PC-3 (cell line): ENCODE results near the gene KLHL14. TPM values are rescaled to one million over a fixed set of nuclear protein-coding genes. Genes with fewer than 3 reads are reported as not detected.

Experiments
- ATAC-seq: fragments of 200-7000 bp; cut with Tn5 transposase; 2 replicates; pipeline ENCODE4 v1.9.1; 2020; ENCODE audit warnings: mild to moderate bottlenecking, moderate library complexity
- BruUV-seq: library from RNA; stranded (reverse); fragments of 400-500 nt; replicated peaks from 2 replicates; lab custom pipeline; 2021; lab: Mats Ljungman, UMichigan
- CTCF ChIA-PET: fragments of 300-600 bp; sonication (Branson Sonifier 250); formaldehyde crosslinking; loops from one replicate; lab custom pipeline; 2022; ENCODE audit warnings: antibody characterized with exemption; lab: Charles Lee
- POLR2A ChIA-PET: fragments of 300-600 bp; sonication (Branson Sonifier 250); formaldehyde crosslinking; loops from one replicate; lab custom pipeline; 2022; ENCODE audit warnings: antibody characterized with exemption; ENCODE audit not compliant: unreplicated experiment; lab: Charles Lee
- DNase-seq: peaks from one replicate; pipeline ENCODE4 v3.0.0-alpha.2; 2015
- H2AFZ ChIP-seq: fragments of 300-600 bp; sonication (generic); 2 replicates; pipeline ENCODE4 v1.6.0; 2016; ENCODE audit warnings: antibody characterized with exemption, low read length
- H3F3A ChIP-seq: fragments of 300-600 bp; sonication (generic); one replicate; pipeline ENCODE4 v1.6.0; 2017; ENCODE audit warnings: antibody characterized with exemption, low read length, control low read depth, mild to moderate bottlenecking; ENCODE audit not compliant: unreplicated experiment
- H3K27ac ChIP-seq: fragments of 300-600 bp; sonication (generic); 2 replicates; pipeline ENCODE4 v1.5.1; 2016; ENCODE audit warnings: mild to moderate bottlenecking, low read length
- H3K27me3 ChIP-seq: fragments of 300-600 bp; sonication (generic); 2 replicates; pipeline ENCODE4 v1.6.1; 2016; ENCODE audit warnings: low read length, mixed read lengths
- H3K36me3 ChIP-seq: fragments of 300-600 bp; sonication (generic); 2 replicates; pipeline ENCODE4 v1.6.1; 2016; ENCODE audit warnings: low read depth, mixed run types, low read length, mixed read lengths
- H3K4me1 ChIP-seq: fragments of 300-600 bp; sonication (generic); 2 replicates; pipeline ENCODE4 v1.5.1; 2016; ENCODE audit warnings: low read length; ENCODE audit not compliant: insufficient read depth
- H3K4me2 ChIP-seq: fragments of 300-600 bp; sonication (generic); 2 replicates; pipeline ENCODE4 v1.6.0; 2016; ENCODE audit warnings: low read length
- H3K4me3 ChIP-seq: fragments of 300-600 bp; sonication (generic); 2 replicates; pipeline ENCODE4 v1.5.1; 2016; ENCODE audit warnings: mild to moderate bottlenecking, low read length, mixed read lengths
- H3K79me2 ChIP-seq: fragments of 300-600 bp; sonication (generic); 2 replicates; pipeline ENCODE4 v1.6.1; 2017; ENCODE audit warnings: low read length, mixed read lengths
- H3K9ac ChIP-seq: fragments of 300-600 bp; sonication (generic); 2 replicates; pipeline ENCODE4 v1.6.0; 2016; ENCODE audit warnings: mild to moderate bottlenecking, low read length
- H3K9me2 ChIP-seq: fragments of 300-600 bp; sonication (generic); replicated peaks from 2 replicates; pipeline ENCODE4 v1.6.1; 2016; ENCODE audit warnings: mixed run types, low read length, mixed read lengths
- H3K9me3 ChIP-seq: fragments of 300-600 bp; sonication (generic); 2 replicates; pipeline ENCODE4 v1.6.1; 2016; ENCODE audit warnings: low read length, mixed read lengths
- H4K20me1 ChIP-seq: fragments of 300-600 bp; sonication (generic); 2 replicates; pipeline ENCODE4 v1.6.1; 2016; ENCODE audit warnings: low read length, mixed read lengths
- CTCF ChIP-seq: fragments of 300-600 bp; sonication (generic); conservative IDR thresholded peaks from 2 replicates; pipeline ENCODE4 v1.5.1; 2017; ENCODE audit warnings: antibody characterized with exemption, low read depth, mild to moderate bottlenecking, low read length
- EZH2 ChIP-seq: fragments of 300-600 bp; sonication (generic); IDR thresholded peaks from one replicate; pipeline ENCODE4 v1.6.1; 2017; ENCODE audit warnings: antibody characterized with exemption, mild to moderate bottlenecking, low read length; ENCODE audit not compliant: unreplicated experiment
- EZH2phosphoT487 ChIP-seq: fragments of 300-600 bp; sonication (generic); IDR thresholded peaks from 2 replicates; pipeline ENCODE4 v1.6.1; 2018; ENCODE audit warnings: mild to moderate bottlenecking, antibody characterized with exemption, low read length, borderline replicate concordance
- intact Hi-C: fragments of 100-400 bp; cut with micrococcal nuclease; formaldehyde crosslinking; loops from 2 replicates; pipeline ENCODE4 v1.9.0; 2023
- total RNA-seq: library from RNA; depleted of rRNA; stranded (reverse); fragments of >200 nt; gene quantifications from 2 replicates; pipeline ENCODE4 v1.2.3, GENCODE V29; 2014

Gene KLHL14
- total RNA-seq, 1 experiment from 2014 or later: not detected

- no peak overlapping the region for H3K4me3 ChIP-seq
- ChIA-PET POLR2A (no interaction called here), CTCF (no interaction called here)
- no TSS peak for BruUV-seq
- no peak overlapping the region for H2AFZ ChIP-seq
- H3F3A ChIP-seq: no peaks in the 10 kb centered on the region
- DNase-seq: no peak
- intact Hi-C loops: no loop called here
- no peak overlapping the region for H3K4me2 ChIP-seq
- no peak for ATAC-seq
- no peaks in the 10 kb centered on the region for H3K36me3 ChIP-seq
- H3K9me2 ChIP-seq: no peaks in the 10 kb centered on the region
- no peak overlapping the region for H3K9ac ChIP-seq
- H4K20me1 ChIP-seq: no peaks in the 10 kb centered on the region
- no peak overlapping the region for H3K27ac ChIP-seq
- TF ChIP-seq CTCF (no peak), EZH2phosphoT487 (no peak), EZH2 (no peak)
- H3K9me3 ChIP-seq: no peaks in the 10 kb centered on the region
- no peaks in the 10 kb centered on the region for H3K27me3 ChIP-seq
- no peaks in the 10 kb centered on the region for H3K4me1 ChIP-seq
- no peaks in the 10 kb centered on the region for H3K79me2 ChIP-seq
Measured at GRCh38 chr18:32777049-32777448, 4.2 kb upstream of the KLHL14 start.

- Histone ChIP-seq H4K20me1 (no peaks in the 10 kb centered on the region), H3K36me3 (no peaks in the 10 kb centered on the region), H3K9me3 (no peaks in the 10 kb centered on the region), H3F3A (no peaks in the 10 kb centered on the region), H3K27me3 (no peaks in the 10 kb centered on the region), H3K9ac (no peak overlapping the region), H3K4me3 (no peak overlapping the region), H3K9me2 (no peaks in the 10 kb centered on the region), H3K4me2 (no peak overlapping the region), H3K79me2 (no peaks in the 10 kb centered on the region), H3K4me1 (no peaks in the 10 kb centered on the region), H3K27ac (no peak overlapping the region), H2AFZ (no peak overlapping the region)
- CTCF ChIA-PET: no interaction called here
- intact Hi-C loops: no loop called here
- BruUV-seq: no TSS peak
- TF ChIP-seq EZH2phosphoT487 (no peak), CTCF (no peak), EZH2 (no peak)
- DNase-seq: no peak
- POLR2A ChIA-PET: no interaction called here
- no peak for ATAC-seq
Measured at GRCh38 chr18:32776561-32776960, 3.7 kb upstream of the KLHL14 start.

DNA sequence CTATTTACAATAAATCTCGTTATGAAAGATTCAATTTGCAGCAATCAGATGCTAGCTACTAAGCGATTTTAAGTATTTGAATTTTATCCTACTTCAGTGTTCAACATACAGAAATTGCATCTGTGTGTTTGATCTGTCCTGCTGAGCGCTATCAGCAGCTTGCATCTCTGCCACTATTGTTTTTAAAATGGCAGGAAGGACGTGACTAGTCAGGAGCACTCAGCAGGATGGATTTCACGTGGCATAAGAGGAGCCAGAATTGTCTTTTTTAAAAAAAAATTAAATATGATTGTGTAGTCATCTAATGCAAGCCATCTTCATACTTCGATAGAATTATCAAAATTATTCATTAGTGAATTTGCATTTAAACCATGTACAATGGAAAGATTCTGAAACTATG is 2.8 kb upstream of the KLHL14 start:
- DNase-seq: no peak
- CTCF ChIA-PET: no interaction called here
- H3K9me3 ChIP-seq: no peaks in the 10 kb centered on the region
- BruUV-seq: no TSS peak
- POLR2A ChIA-PET: no interaction called here
- no peaks in the 10 kb centered on the region for H3K9me2 ChIP-seq
- TF ChIP-seq CTCF (no peak), EZH2phosphoT487 (no peak), EZH2 (no peak)
- no peaks in the 10 kb centered on the region for H3K4me1 ChIP-seq
- H3K27me3 ChIP-seq: peaks cover 8% of the 10 kb centered on the region; the same call in 1 of the 2 replicates
- H3K9ac ChIP-seq: no peak overlapping the region
- no peaks in the 10 kb centered on the region for H3K36me3 ChIP-seq
- intact Hi-C loops: no loop called here
- H2AFZ ChIP-seq: no peak overlapping the region
- no peaks in the 10 kb centered on the region for H4K20me1 ChIP-seq
- H3F3A ChIP-seq: no peaks in the 10 kb centered on the region
- no peak overlapping the region for H3K4me3 ChIP-seq
- H3K79me2 ChIP-seq: no peaks in the 10 kb centered on the region
- no peak overlapping the region for H3K27ac ChIP-seq
- H3K4me2 ChIP-seq: no peak overlapping the region
- no peak for ATAC-seq
